Activated B cell treated with CpG ODN at 0.5 μM for 24 hours (primary cell): ENCODE results near the gene ATP8A2. TPM values are rescaled to one million over a fixed set of nuclear protein-coding genes. Genes with fewer than 3 reads are reported as not detected.

ENCODE experiments used
- ATAC-seq: fragments of 200-7000 bp; cut with Tn5 transposase; one replicate; pipeline ENCODE4 v1.10.0; 2021; ENCODE audit warnings: low read depth, mild to moderate bottlenecking, moderate library complexity
- CTCF ChIA-PET: fragments of 350-600 bp; sonication (Branson Sonifier 250); formaldehyde crosslinking; loops from one replicate; lab custom pipeline; 2021; ENCODE audit warnings: antibody characterized with exemption; lab: Charles Lee
- POLR2A ChIA-PET: fragments of 350-600 bp; sonication (Branson Sonifier 250); formaldehyde crosslinking; loops from one replicate; lab custom pipeline; 2021; ENCODE audit warnings: antibody characterized with exemption; lab: Charles Lee
- DNase-seq: peaks from one replicate; pipeline ENCODE4 v3.0.0; 2022
- H3K27ac Mint-ChIP-seq: one replicate; pipeline ENCODE4 v1.8.0; 2020; ENCODE audit warnings: mixed read lengths
- H3K27me3 Mint-ChIP-seq: one replicate; pipeline ENCODE4 v1.8.0; 2021; ENCODE audit warnings: mixed read lengths
- H3K36me3 Mint-ChIP-seq: one replicate; pipeline ENCODE4 v1.8.0; 2021; ENCODE audit warnings: low read depth, mixed read lengths
- H3K4me1 Mint-ChIP-seq: one replicate; pipeline ENCODE4 v1.8.0; 2021; ENCODE audit warnings: mixed read lengths
- H3K4me3 Mint-ChIP-seq: one replicate; pipeline ENCODE4 v1.8.0; 2020; ENCODE audit warnings: mild to moderate bottlenecking, mixed read lengths
- H3K9me3 Mint-ChIP-seq: one replicate; pipeline ENCODE4 v1.8.0; 2020; ENCODE audit warnings: mixed read lengths
- CTCF ChIP-seq: fragments of 200-600 bp; IDR thresholded peaks from one replicate; pipeline ENCODE4 v1.8.0; 2022; ENCODE audit warnings: antibody characterized with exemption, mild to moderate bottlenecking
- intact Hi-C: fragments of 100-400 bp; cut with micrococcal nuclease; formaldehyde crosslinking; loops from one replicate; pipeline ENCODE4 v1.15.1; 2024
- total RNA-seq: library from RNA; stranded (reverse); gene quantifications from 2 replicates; pipeline ENCODE4 v1.2.3, GENCODE V29; 2022

Gene ATP8A2
- total RNA-seq, 1 donor from 2014 or later = not detected

GRCh38 chr13:25691654-25692053 lies 319.9 kb downstream of the ATP8A2 start:
- DNase-seq (no peak), ATAC-seq (no peak)
- ChIA-PET POLR2A (no interaction called here), CTCF (no interaction called here)
- no peaks in the 10 kb centered on the region for H3K9me3 Mint-ChIP-seq
- no peak overlapping the region for H3K27ac Mint-ChIP-seq
- H3K4me1 Mint-ChIP-seq = no peaks in the 10 kb centered on the region
- intact Hi-C loops = no loop called here
- no peak for TF ChIP-seq CTCF
- no peak overlapping the region for H3K4me3 Mint-ChIP-seq
- no peaks in the 10 kb centered on the region for H3K36me3 Mint-ChIP-seq
- peaks cover 3% of the 10 kb centered on the region for H3K27me3 Mint-ChIP-seq

GRCh38 chr13:25692099-25692498 lies 320.3 kb downstream of the ATP8A2 start:
- Mint-ChIP-seq H3K27me3 (peaks cover 3% of the 10 kb centered on the region), H3K36me3 (no peaks in the 10 kb centered on the region), H3K4me1 (no peaks in the 10 kb centered on the region), H3K9me3 (no peaks in the 10 kb centered on the region), H3K4me3 (no peak overlapping the region), H3K27ac (no peak overlapping the region)
- CTCF ChIA-PET = no interaction called here
- DNase-seq (no peak), ATAC-seq (no peak)
- POLR2A ChIA-PET = no interaction called here
- no peak for TF ChIP-seq CTCF
- intact Hi-C loops = no loop called here

- Mint-ChIP-seq H3K27me3 (no peaks in the 10 kb centered on the region), H3K27ac (no peak overlapping the region), H3K4me3 (no peak overlapping the region), H3K9me3 (peaks cover 4% of the 10 kb centered on the region), H3K4me1 (no peaks in the 10 kb centered on the region), H3K36me3 (no peaks in the 10 kb centered on the region)
- ChIA-PET CTCF (no interaction called here), POLR2A (no interaction called here)
- intact Hi-C loops = no loop called here
- TF ChIP-seq CTCF = no peak
- ATAC-seq = no peak
- DNase-seq = no peak
Measured at GRCh38 chr13:25699056-25699455, 327.3 kb downstream of the ATP8A2 start.

GRCh38 chr13:25699600-25699999 lies 327.8 kb downstream of the ATP8A2 start:
- DNase-seq (no peak), ATAC-seq (no peak)
- Mint-ChIP-seq H3K4me1 (no peaks in the 10 kb centered on the region), H3K4me3 (no peak overlapping the region), H3K27ac (no peak overlapping the region), H3K27me3 (no peaks in the 10 kb centered on the region), H3K36me3 (no peaks in the 10 kb centered on the region), H3K9me3 (peaks cover 4% of the 10 kb centered on the region)
- CTCF ChIA-PET = no interaction called here
- TF ChIP-seq CTCF = no peak
- intact Hi-C loops = no loop called here
- POLR2A ChIA-PET = no interaction called here

GRCh38 chr13:25701304-25701703 lies 329.5 kb downstream of the ATP8A2 start:
- Mint-ChIP-seq H3K9me3 (peaks cover 4% of the 10 kb centered on the region), H3K36me3 (no peaks in the 10 kb centered on the region), H3K27ac (no peak overlapping the region), H3K27me3 (no peaks in the 10 kb centered on the region), H3K4me1 (no peaks in the 10 kb centered on the region), H3K4me3 (no peak overlapping the region)
- no peak for DNase-seq
- CTCF ChIA-PET = no interaction called here
- no peak for ATAC-seq
- TF ChIP-seq CTCF = no peak
- POLR2A ChIA-PET = no interaction called here
- intact Hi-C loops = no loop called here
